SK-N-SH treated with all-trans-retinoic acid at 6 μM for 48 hours (cell line): Measurements from ENCODE around the gene CPN1.

Source experiments
- CREB5 ChIP-seq: fragments of 250-450 bp; sonication (Bioruptor Pico); IDR thresholded peaks from 2 replicates; pipeline ENCODE4 v1.5.1; 2020; ENCODE audit warnings: low read depth, mild to moderate bottlenecking, moderate library complexity
- ZFP30 ChIP-seq: fragments of 450-650 bp; formaldehyde crosslinking; IDR thresholded peaks from 2 replicates; pipeline ENCODE4 v1.5.0; 2022; ENCODE audit warnings: mild to moderate bottlenecking, moderate library complexity

GRCh38 chr10:100089241-100089640 is 7.6 kb upstream of the CPN1 start:
- TF ChIP-seq CREB5 (CRISPR knock-in tag) (no peak), ZFP30 (CRISPR knock-in tag) (no peak)
